AG09309 (cell line): ENCODE results near the gene SLC12A8.
"Not testable (repeated sequence)": the region's sequence is repeated elsewhere in the genome, so short reads cannot be mapped to it uniquely, and the experiment has no call there.

Experiments used
- DNase-seq: peaks from one replicate; pipeline ENCODE4 v3.0.0-alpha.2; 2010; ENCODE audit warnings: low read depth
- H3K4me3 ChIP-seq: 2 replicates; pipeline ENCODE4 v1.5.1; 2011; ENCODE audit warnings: mild to moderate bottlenecking, low read depth, low read length, moderate library complexity; ENCODE audit not compliant: control insufficient read depth
- CTCF ChIP-seq: IDR thresholded peaks from 2 replicates; pipeline ENCODE4 v1.5.1; 2011; ENCODE audit warnings: mild to moderate bottlenecking, low read depth, low read length, inconsistent platforms; ENCODE audit not compliant: insufficient read depth, control insufficient read depth; ENCODE audit errors: missing control alignments

The SLC12A8 gene

GRCh38 chr3:125098611-125099291 is 113.8 kb downstream of the SLC12A8 start:
- no peak for TF ChIP-seq CTCF
- no peak for DNase-seq
- no peak overlapping the region for H3K4me3 ChIP-seq

GRCh38 chr3:125090649-125091048 is 121.9 kb downstream of the SLC12A8 start:
- H3K4me3 ChIP-seq, result no peak overlapping the region
- no peak for DNase-seq
- TF ChIP-seq CTCF, result no peak

- no peak overlapping the region for H3K4me3 ChIP-seq
- DNase-seq, result no peak
- TF ChIP-seq CTCF, result no peak
These were observed 124.7 kb downstream of the SLC12A8 start for GRCh38 chr3:125087768-125088391.

GRCh38 chr3:125085166-125085565 is 127.4 kb downstream of the SLC12A8 start:
- no peak overlapping the region for H3K4me3 ChIP-seq
- no peak for DNase-seq

GRCh38 chr3:125083776-125084175 is 128.8 kb downstream of the SLC12A8 start:
- H3K4me3 ChIP-seq, result no peak overlapping the region
- no peak for TF ChIP-seq CTCF
- no peak for DNase-seq

More at GRCh38 chr3:125085166-125085565, 127.4 kb downstream of the SLC12A8 start:
- no peak for TF ChIP-seq CTCF

- DNase-seq, H3K4me3 ChIP-seq: not testable (repeated sequence)
These were observed 130.2 kb downstream of the SLC12A8 start for GRCh38 chr3:125082339-125082738.

- no peak for TF ChIP-seq CTCF
- no peak overlapping the region for H3K4me3 ChIP-seq
- no peak for DNase-seq
These were observed 132.5 kb downstream of the SLC12A8 start for GRCh38 chr3:125080077-125080476.
